ENCODE results near the gene C8G. TPM values are rescaled to one million over a fixed set of nuclear protein-coding genes. Genes with fewer than 3 reads are reported as not detected.

The C8G gene
- total RNA-seq, 1 donor from 2014 or later = 2.8 TPM

DNA sequence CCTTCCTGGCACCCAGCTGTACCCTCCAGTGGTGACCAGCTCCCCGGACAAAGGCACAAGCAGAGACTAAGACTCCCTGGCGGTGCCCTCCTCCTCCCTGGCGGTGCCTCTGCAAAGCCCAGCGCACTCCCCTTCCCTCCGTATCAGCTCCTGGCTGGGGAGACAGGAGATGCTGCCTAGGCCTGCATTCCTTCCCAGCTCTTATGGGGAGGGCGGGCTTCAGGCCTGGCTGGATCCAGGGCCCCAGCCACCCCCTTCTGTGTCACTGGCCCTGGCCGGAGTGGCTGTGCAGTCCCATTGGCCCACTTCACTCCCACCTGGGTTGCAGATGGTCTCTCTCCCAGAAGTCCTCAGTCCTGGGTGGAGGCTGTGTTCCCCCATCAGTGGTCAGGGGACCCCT, 13.4 kb downstream of the C8G start:
- Mint-ChIP-seq H3K36me3 (ENCODE audit: insufficient read depth) (no peaks in the 10 kb centered on the region), H3K4me1 (ENCODE audit: low read depth) (no peaks in the 10 kb centered on the region), H3K9me3 (ENCODE audit: low read depth) (peaks cover 7% of the 10 kb centered on the region), H3K27ac (no peak overlapping the region), H3K27me3 (no peaks in the 10 kb centered on the region), H3K4me3 (ENCODE audit: low read depth) (no peak overlapping the region)
- TF ChIP-seq, protein P1, sequence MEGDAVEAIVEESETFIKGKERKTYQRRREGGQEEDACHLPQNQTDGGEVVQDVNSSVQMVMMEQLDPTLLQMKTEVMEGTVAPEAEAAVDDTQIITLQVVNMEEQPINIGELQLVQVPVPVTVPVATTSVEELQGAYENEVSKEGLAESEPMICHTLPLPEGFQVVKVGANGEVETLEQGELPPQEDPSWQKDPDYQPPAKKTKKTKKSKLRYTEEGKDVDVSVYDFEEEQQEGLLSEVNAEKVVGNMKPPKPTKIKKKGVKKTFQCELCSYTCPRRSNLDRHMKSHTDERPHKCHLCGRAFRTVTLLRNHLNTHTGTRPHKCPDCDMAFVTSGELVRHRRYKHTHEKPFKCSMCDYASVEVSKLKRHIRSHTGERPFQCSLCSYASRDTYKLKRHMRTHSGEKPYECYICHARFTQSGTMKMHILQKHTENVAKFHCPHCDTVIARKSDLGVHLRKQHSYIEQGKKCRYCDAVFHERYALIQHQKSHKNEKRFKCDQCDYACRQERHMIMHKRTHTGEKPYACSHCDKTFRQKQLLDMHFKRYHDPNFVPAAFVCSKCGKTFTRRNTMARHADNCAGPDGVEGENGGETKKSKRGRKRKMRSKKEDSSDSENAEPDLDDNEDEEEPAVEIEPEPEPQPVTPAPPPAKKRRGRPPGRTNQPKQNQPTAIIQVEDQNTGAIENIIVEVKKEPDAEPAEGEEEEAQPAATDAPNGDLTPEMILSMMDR (IDR thresholded peaks at IDR 0.05; ENCODE audit: unreplicated experiment) = no peak
- DNase-seq (ENCODE audit: low spot score, unreplicated experiment) = no peak

DNA sequence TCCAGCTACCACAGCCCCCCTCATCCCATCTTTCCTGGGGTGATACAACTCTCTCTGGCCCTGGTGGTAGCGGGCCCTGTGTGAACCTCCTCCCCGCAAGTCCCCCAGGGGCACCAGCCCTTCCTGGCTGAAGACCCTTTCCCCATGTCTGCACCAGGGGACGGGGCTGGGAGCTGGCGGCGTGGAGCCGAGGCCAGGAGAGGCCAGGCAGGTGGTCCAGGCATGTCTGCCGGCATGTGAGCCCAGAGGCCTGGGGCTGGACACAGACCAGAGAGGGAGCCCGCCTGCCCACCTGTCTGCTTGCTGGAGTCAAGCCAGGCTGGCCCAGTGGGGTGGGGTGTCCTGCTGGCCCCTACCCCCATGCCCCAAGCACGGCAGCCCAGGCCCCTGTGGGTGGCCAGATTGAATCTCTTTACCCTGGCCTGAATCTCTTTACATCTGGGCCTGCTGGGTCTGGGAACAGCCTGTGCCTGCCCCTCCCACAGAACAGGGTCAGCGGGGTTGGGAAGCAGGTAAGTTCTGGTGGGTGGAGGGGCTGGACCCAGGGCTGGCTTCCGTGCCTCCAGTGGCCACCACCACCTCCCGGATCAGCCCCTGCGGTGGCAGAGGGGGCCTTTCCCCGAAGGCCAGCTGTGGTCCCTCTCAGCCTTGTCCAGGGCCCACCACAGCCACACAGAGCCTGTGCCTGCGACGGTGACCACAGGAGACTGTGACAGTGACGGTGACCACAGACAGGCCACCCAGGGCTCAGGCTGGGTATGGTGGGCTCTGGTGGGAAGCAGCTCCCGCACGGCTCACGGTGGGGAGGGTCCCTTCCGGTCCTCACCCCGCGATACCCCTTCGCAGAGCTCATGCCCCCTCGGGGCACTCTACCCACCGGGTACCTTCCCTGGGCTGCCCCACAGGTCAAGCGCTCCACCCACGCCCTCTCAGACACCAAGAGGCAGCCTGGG, 14.1 kb downstream of the C8G start:
- H3K4me3 Mint-ChIP-seq (ENCODE audit: low read depth) = no peak overlapping the region
- no peak overlapping the region for H3K27ac Mint-ChIP-seq
- H3K36me3 Mint-ChIP-seq (ENCODE audit: insufficient read depth) = no peaks in the 10 kb centered on the region
- H3K27me3 Mint-ChIP-seq = no peaks in the 10 kb centered on the region
- no peak for DNase-seq (ENCODE audit: low spot score, unreplicated experiment)
- TF ChIP-seq, protein P1 (IDR thresholded peaks at IDR 0.05; ENCODE audit: unreplicated experiment) = no peak
- H3K9me3 Mint-ChIP-seq (ENCODE audit: low read depth) = peaks cover 7% of the 10 kb centered on the region
- H3K4me1 Mint-ChIP-seq (ENCODE audit: low read depth) = no peaks in the 10 kb centered on the region

DNA sequence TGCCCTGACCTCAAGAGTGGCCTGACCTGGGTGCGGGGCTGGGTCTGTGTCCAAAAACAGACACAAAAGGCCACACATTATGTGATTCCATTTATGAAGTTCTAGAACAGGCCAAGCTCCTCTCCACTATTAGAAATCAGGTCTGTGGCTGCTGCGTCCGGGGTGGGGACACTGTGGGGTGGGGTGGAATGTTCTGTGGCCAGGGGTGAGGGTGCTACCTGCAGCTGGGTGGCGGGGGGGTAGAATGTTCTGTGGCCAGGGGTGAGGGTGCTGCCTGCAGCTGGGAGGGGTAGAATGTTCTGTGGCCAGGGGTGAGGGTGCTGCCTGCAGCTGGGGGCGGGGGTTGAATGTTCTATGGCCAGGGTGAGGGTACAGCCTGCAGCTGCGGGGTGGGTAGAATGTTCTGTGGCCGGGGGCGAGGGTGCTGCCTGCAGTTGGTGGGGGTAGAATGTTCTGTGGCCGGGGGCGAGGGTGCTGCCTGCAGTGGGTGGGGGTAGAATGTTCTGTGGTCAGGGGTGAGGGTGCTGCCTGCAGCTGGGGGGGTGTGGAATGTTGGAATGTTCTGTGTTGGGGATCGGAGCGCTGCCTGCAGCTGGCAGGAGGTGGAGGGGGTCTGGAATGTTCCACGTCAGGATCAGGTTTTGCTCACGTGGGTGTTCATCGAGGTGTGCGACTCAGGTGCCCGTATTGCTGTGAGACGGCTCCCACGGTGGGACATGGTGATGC, 15.3 kb downstream of the C8G start:
- H3K27ac Mint-ChIP-seq = no peak overlapping the region
- TF ChIP-seq, protein P1 (IDR thresholded peaks at IDR 0.05; ENCODE audit: unreplicated experiment) = no peak

DNA sequence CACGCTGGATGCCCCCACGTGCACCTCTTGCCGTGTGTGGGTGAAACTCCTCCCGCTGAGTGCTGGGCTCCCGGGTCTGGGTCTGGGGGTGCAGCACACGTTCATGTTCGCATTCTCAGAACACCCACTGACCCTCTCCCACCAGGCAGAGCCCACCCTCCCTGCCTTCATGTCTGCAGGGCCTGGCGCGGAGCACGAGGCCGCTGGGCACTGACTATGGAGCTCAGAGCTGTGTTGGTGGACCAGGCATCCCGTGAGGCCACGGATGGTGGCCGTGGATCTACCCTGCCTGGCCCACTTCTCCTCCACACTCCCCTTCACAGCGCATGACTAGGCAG, 15.9 kb downstream of the C8G start:
- no peak for DNase-seq (ENCODE audit: low spot score, unreplicated experiment)
- H3K4me3 Mint-ChIP-seq (ENCODE audit: low read depth) = no peak overlapping the region
- no peak overlapping the region for H3K27ac Mint-ChIP-seq
- H3K4me1 Mint-ChIP-seq (ENCODE audit: low read depth) = peaks cover 1% of the 10 kb centered on the region
- H3K27me3 Mint-ChIP-seq = peaks cover 6% of the 10 kb centered on the region
- peaks cover 7% of the 10 kb centered on the region for H3K9me3 Mint-ChIP-seq (ENCODE audit: low read depth)
- TF ChIP-seq, protein P1 (IDR thresholded peaks at IDR 0.05; ENCODE audit: unreplicated experiment) = no peak
- no peaks in the 10 kb centered on the region for H3K36me3 Mint-ChIP-seq (ENCODE audit: insufficient read depth)

More for the DNA sequence above, 15.3 kb downstream of the C8G start:
- Mint-ChIP-seq H3K9me3 (ENCODE audit: low read depth) (peaks cover 7% of the 10 kb centered on the region), H3K27me3 (peaks cover 3% of the 10 kb centered on the region), H3K4me1 (ENCODE audit: low read depth) (no peaks in the 10 kb centered on the region), H3K36me3 (ENCODE audit: insufficient read depth) (no peaks in the 10 kb centered on the region), H3K4me3 (ENCODE audit: low read depth) (no peak overlapping the region)
- no peak for DNase-seq (ENCODE audit: low spot score, unreplicated experiment)

DNA sequence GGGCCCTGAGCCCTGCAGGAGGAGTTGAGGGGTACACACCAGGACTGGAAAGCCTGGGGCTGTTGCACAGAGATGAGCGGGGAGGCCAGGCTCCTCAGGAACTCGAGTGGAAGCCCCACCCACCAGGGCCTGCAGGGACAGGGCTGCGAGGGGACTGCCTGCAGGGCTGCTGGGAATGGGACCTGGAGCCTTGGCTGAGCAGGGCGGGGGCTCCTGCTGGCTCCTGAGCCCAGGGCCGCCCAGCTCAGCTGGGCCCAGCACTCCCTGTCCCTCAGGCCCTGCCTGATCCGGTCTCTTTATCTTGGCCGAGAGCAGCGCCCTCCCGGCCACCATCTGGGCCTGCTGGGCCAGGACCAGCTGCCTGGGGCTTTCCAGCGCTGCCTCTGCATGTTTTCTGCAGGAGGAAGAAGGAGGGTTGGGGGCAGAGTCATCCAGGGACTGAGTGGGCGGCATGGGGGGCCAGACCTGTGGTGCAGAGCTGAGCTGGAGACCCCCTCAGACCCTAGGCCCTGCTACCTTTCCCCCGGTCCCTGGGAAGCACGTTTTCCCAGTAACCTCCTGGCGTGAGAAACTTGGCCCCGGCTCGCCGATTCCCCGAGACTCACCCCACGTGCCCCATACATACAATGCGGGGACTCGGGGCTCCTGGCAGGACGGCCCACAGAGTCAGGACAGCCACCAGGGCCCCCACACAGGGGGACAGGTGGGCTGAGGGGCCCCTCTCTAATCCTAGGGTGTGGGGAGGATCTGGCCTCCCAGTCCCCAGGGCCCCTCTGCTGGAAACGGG, 16.4 kb downstream of the C8G start:
- Mint-ChIP-seq H3K27ac (no peak overlapping the region), H3K27me3 (peaks cover 12% of the 10 kb centered on the region), H3K4me1 (ENCODE audit: low read depth) (peaks cover 3% of the 10 kb centered on the region), H3K36me3 (ENCODE audit: insufficient read depth) (no peaks in the 10 kb centered on the region), H3K4me3 (ENCODE audit: low read depth) (no peak overlapping the region), H3K9me3 (ENCODE audit: low read depth) (peaks cover 3% of the 10 kb centered on the region)
- no peak for DNase-seq (ENCODE audit: low spot score, unreplicated experiment)
- TF ChIP-seq, protein P1 (IDR thresholded peaks at IDR 0.05; ENCODE audit: unreplicated experiment) = no peak

Measured in progenitor cell of endocrine pancreas (in vitro differentiated cells).